ENCODE results near the gene RENBP.
A peak's percentile ranks its signal among the peaks of the same experiment; 100 is the strongest.

Gene RENBP

GRCh38 chrX:153970357-153971123, 26.1 kb upstream of the RENBP start:
- DNase-seq (ENCODE audit: low spot score): peak; percentile 32

- no peak for DNase-seq (ENCODE audit: low spot score)
Measured at GRCh38 chrX:153969904-153970356, 25.5 kb upstream of the RENBP start.

GRCh38 chrX:153969125-153969903, 24.9 kb upstream of the RENBP start:
- no peak for DNase-seq (ENCODE audit: low spot score)

- no peak for DNase-seq (ENCODE audit: low spot score)
Measured at GRCh38 chrX:153968754-153969124, 24.3 kb upstream of the RENBP start.

DNA sequence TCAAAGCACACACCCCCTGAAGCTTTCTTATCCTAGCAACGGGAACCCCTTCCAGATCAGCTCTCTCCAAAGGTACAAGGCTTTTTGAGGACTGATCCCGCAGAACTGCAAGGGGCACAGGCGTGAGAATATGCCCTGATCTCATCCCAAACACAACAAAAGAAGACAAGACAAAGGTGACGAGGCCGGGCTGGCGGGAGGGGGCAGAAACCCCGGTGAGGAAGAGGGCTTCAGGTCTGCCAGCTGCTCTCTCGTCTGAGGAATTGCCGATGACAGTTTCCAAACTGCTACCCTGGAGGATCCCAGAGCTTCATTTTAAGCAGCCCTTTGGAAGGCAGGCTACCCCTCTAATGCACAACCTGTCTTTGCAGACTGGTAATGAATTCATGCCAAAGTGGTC, 23.8 kb upstream of the RENBP start:
- DNase-seq (ENCODE audit: low spot score): no peak

DNA sequence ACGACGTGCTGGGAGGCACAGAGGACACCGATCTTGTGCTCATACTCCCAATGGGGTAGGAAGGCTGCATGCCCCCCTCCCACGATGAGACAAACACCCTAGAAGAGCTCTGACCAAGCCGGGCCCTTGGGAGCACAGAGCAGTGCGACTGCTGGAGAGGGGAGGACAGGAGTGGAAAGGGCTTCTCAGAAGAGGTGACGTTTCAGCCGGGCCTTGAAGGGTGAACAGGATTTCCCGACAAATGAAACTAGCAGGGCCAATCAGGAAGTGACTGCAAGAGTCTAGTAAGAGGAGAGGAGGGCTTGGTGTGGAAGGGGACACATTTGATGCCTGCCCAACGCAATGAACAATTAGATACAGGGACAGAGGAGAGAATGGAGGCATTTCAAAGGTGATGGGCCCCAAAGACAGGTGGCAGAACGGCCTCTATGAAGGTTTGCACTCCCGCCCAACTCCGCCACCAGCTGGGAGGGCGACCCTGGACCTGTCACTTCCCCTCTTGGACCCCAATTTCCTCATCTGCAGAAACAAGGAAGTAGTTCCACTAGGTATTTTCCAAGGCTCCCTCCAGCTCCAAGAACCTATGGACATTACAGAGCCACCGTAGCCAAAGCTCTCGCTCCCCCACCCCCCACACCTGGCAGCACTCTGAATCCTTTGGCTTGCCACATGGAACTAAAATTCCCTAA, 23.2 kb upstream of the RENBP start:
- no peak for DNase-seq (ENCODE audit: low spot score)

DNA sequence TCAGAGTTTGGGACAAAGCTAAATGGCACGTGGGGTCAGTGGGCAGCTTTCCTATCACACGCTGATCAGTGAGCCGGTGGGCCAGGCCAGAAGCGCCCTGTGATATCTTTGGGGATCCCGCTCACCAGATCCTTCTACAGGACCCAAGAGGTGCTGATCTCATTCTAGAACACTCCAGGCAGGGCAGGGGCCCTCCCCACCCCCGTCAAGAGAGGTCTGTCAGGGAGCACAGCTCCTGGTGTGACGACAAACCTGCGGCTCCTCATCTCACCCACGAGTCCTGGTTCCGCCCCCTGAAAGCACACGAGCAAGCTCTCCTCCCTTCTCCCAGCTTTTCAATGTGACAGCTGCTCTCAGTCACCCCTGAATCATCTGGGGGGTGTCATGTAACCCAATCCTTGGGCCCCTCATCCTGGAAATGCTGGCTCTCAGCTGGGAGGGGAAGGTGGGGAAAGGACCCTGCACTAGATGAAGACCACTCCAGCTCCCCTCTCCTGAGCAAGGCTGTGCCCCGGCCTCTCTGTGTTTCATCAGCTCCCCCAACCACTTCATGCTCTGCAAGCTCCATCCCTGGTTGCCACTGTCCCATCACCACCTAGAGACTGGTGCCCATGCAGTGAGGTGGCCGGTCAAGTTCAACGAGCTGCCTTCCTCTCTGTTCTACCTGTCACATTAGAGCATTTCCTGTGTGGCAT, 22.5 kb upstream of the RENBP start:
- DNase-seq (ENCODE audit: low spot score): no peak

DNA sequence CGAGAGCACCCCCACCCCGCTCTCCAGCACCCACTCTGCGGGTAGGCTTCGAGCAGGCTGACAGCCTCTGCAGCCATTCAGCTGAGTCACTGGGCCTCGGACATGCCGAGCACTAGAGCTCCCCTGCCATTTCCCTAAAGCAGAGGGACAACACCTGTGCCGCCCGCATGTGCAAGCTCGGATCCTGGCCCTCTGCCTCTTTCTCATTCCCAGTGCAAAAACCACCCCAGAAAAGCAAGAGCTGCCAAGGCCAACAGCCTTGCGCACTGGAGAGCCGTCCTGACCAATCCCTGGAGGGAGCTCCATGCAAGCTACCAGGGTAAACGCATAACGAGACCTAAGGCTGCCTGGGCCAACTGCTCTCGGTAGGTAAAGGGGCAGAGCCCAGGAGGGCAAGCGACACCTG, 21.8 kb upstream of the RENBP start:
- no peak for DNase-seq (ENCODE audit: low spot score)

DNA sequence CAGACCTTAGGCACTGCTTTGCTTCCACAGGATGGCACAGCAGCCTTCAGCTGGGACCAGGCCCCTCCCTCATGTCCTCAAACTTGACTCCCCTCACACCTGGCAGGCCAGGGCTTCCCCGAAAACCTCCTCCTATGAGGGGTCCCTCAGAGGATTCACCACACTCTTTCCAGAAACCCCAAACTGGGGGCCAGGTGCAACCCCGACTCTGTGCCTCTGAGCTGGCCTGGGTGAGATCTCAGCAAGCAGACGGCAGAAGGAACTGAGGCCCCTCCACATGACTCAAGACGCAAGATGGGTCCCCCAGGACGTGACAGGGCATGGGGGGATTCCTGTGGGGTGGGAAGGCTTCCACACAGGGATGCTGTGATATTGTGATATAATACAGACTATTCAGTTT, 21.0 kb upstream of the RENBP start:
- DNase-seq (ENCODE audit: low spot score): no peak

GRCh38 chrX:153964105-153964504, 19.7 kb upstream of the RENBP start:
- no peak for DNase-seq (ENCODE audit: low spot score)

DNA sequence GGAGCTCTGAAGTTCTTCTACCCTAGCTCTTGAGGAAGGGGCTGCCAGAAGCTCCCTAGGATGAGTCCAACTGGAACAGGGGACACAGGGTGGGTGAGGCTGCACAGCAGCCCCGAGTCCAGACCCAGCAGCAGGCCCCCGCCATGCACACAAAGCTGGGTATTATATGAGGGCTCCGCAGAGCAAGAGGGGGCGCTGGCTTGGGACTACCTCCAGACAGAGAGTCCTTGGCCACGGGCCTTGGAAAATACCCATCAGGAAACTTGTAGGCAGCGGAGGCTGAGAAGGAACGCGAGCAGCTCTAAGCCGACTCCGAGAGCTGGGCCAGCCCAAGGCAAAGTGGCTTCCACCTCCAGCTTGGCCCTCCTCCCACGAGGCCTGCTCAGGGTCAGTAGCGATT, 19.1 kb upstream of the RENBP start:
- DNase-seq (ENCODE audit: low spot score): no peak

DNA sequence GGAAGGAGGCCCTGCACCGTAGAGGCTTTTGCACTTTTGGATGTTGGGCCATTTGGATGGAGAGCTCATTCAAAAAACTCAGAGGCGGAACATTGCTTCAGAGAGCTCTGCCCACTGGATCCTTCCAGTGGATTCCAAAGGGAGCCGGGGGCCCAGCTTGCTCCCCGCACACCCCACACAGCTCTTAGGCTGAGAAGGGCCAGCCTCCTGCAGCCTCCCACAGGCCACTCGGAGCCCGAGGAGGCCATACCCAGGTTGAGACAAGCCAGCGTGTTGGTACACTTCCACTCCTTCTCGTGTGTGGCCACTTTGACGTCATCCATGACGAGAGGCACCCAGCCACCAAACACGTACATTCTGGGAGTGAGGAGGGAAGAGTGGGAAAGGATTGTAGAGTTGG, 16.8 kb upstream of the RENBP start:
- no peak for DNase-seq (ENCODE audit: low spot score)

DNA sequence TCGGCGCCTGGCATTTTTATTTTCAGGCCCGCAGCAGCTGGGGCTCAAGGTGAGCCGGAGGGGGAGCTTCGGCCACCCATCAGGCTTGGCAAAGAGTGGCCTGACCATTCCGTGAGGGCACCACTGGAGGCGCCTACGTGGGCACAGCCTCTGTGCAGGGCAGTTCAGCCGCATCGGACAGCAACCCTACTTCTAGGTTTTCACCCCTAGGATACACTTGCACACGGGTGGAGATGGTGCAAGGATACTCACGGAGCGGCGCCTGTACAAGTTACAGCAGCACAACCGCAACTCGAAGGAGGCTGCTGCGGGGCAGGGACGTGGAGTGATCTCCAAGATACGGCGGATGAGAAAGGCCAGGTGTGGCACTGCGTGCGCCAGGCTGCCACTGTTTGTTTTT, 16.3 kb upstream of the RENBP start:
- no peak for DNase-seq (ENCODE audit: low spot score)

- DNase-seq (ENCODE audit: low spot score): no peak
Measured at GRCh38 chrX:153960077-153960476, 15.6 kb upstream of the RENBP start.

- no peak for DNase-seq (ENCODE audit: low spot score)
Measured at GRCh38 chrX:153959649-153960048, 15.2 kb upstream of the RENBP start.

- DNase-seq (ENCODE audit: low spot score): no peak
Measured at GRCh38 chrX:153958605-153959004, 14.2 kb upstream of the RENBP start.

GRCh38 chrX:153957224-153957623, 12.8 kb upstream of the RENBP start:
- no peak for DNase-seq (ENCODE audit: low spot score)

- DNase-seq (ENCODE audit: low spot score): no peak
Measured at GRCh38 chrX:153956044-153956907, 11.8 kb upstream of the RENBP start.

DNA sequence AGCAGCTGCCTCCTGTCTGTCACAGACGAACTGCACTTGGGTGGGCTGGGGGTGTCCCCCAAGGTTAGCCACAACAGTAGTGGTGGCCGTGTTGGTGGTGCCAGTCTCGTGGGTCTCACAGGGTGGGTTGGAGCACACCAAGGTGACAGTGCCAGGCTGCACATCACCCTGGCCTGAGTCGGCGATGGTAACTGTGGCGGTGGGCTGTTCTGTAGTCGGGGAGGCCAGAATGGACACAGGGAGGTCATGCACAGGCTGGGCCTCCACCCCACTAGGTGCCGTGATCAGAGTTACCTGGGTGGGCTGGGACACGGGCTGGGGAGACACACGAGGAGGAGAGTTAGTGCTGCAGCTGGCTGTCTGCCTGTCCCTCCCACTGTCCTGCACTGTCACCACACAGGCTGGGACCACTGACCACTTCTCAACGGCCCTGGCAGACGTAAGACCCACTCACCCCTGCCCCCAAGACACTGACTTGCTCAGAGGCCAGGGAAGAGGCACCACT, 10.8 kb upstream of the RENBP start:
- no peak for DNase-seq (ENCODE audit: low spot score)

- DNase-seq (ENCODE audit: low spot score): no peak
Measured at GRCh38 chrX:153954558-153955227, 10.2 kb upstream of the RENBP start.
